ENCODE measurements around the gene TRAF6. TPM values are rescaled to one million over a fixed set of nuclear protein-coding genes. Genes with fewer than 3 reads are reported as not detected.
A peak's percentile ranks its signal among the peaks of the same experiment; 100 is the strongest.

The TRAF6 gene
- total RNA-seq, 3 donors from 2014 or later (not counting 1 experiment from before 2014, with no cell fraction given), result 37.9 to 43.3 (median 40.2) TPM

- peak in 1 of 2 donors; percentile 21 for DNase-seq
- intact Hi-C loops (cut with micrococcal nuclease), result loop anchor here (5.0 kb wide), 1 partner anchor 41 kb away; no protein-coding TSS in a partner anchor
These were observed 57.1 kb downstream of the TRAF6 start for GRCh38 chr11:36452961-36453360.

DNA sequence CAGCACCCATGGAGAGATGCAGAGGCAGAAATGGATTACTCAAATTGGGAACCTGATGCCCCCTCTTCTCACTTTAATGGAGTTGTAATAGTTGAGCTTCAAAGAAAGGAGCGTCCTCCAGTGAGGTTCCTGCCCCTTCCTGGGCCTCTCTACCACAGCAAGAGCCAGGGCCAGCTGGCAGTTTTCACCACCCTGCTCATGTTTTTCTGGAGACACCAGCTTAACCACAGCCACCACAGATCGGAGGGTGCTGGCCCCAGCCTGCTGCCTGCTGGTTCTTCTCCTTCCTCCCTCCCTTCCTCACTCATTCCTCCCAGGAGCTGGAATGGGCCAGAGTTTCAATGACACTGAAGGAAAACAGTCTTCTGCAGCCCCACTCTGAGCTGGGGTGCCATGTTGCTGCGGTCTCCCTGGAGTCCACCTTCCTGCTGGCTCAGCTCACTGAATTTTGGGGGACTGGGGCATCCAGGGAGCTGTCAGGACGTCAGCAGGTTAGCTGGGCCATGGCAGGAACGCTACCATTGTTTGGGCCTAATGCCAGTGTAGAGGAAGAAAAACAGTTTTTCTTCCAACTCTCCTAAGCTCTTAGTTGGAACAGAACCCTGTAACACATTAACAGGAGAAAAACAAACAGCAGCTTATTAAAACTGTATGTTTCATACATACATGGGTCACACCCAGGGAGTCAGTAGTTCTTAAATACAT lies 57.7 kb downstream of the TRAF6 start:
- Histone ChIP-seq H3K27ac (ENCODE audit: low read length) (peak overlapping the region; percentile 3), H3K4me1 (ENCODE audit: control insufficient read depth, insufficient read depth, low read length) (peaks cover 71% of the 10 kb centered on the region), H3K4me3 (ENCODE audit: low read length) (no peak overlapping the region), H3K9me3 (ENCODE audit: control insufficient read depth, insufficient read depth, low read length) (no peaks in the 10 kb centered on the region), H3K27me3 (ENCODE audit: control insufficient read depth, insufficient read depth, low read length) (no peaks in the 10 kb centered on the region), H3K36me3 (ENCODE audit: control insufficient read depth, insufficient read depth, low read length) (peaks cover 70% of the 10 kb centered on the region)
- 31% methylated on average over 4 of the region's 5 CpGs for WGBS (ENCODE audit: insufficient coverage)
- intact Hi-C loops (cut with micrococcal nuclease), result loop anchor here (5.0 kb wide), 1 partner anchor 40 kb away; no protein-coding TSS in a partner anchor
- Mint-ChIP-seq H3K36me3 (peaks cover 62% of the 10 kb centered on the region), H3K4me3 (peak overlapping the region; percentile 77), H3K9me3 (no peaks in the 10 kb centered on the region), H3K27me3 (ENCODE audit: low read depth in 2 of 2) (no peaks in the 10 kb centered on the region), H3K27ac (peak overlapping the region; percentile 71 to 90), H3K4me1 (peaks cover 82 to 95% of the 10 kb centered on the region in 2 donors)
- DNase-seq, result peak in 1 of 2 donors; percentile 40
- TF ChIP-seq, protein P1, sequence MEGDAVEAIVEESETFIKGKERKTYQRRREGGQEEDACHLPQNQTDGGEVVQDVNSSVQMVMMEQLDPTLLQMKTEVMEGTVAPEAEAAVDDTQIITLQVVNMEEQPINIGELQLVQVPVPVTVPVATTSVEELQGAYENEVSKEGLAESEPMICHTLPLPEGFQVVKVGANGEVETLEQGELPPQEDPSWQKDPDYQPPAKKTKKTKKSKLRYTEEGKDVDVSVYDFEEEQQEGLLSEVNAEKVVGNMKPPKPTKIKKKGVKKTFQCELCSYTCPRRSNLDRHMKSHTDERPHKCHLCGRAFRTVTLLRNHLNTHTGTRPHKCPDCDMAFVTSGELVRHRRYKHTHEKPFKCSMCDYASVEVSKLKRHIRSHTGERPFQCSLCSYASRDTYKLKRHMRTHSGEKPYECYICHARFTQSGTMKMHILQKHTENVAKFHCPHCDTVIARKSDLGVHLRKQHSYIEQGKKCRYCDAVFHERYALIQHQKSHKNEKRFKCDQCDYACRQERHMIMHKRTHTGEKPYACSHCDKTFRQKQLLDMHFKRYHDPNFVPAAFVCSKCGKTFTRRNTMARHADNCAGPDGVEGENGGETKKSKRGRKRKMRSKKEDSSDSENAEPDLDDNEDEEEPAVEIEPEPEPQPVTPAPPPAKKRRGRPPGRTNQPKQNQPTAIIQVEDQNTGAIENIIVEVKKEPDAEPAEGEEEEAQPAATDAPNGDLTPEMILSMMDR (IDR thresholded peaks at IDR 0.05), result no peak
- peak; percentile 51 to 74 (median 70) for ATAC-seq

More at GRCh38 chr11:36452961-36453360, 57.1 kb downstream of the TRAF6 start:
- Mint-ChIP-seq H3K4me3 (peak overlapping the region; percentile 77), H3K4me1 (peaks cover 81 to 94% of the 10 kb centered on the region in 2 donors), H3K27me3 (ENCODE audit: low read depth in 2 of 2) (no peaks in the 10 kb centered on the region), H3K36me3 (peaks cover 64% of the 10 kb centered on the region), H3K9me3 (no peaks in the 10 kb centered on the region), H3K27ac (peak overlapping the region; percentile 71 to 90)
- TF ChIP-seq, protein P1 (IDR thresholded peaks at IDR 0.05), result no peak
- H3K36me3 ChIP-seq (ENCODE audit: control insufficient read depth, insufficient read depth, low read length), result peaks cover 69% of the 10 kb centered on the region
- H3K9me3 ChIP-seq (ENCODE audit: control insufficient read depth, insufficient read depth, low read length), result no peaks in the 10 kb centered on the region
- no CpG with 5 or more reads among the region's 1 CpG for WGBS (ENCODE audit: insufficient coverage)
- H3K27ac ChIP-seq (ENCODE audit: low read length), result no peak overlapping the region
- peak in 2 of 3 donors; percentile 31 to 33 for ATAC-seq
- no peaks in the 10 kb centered on the region for H3K27me3 ChIP-seq (ENCODE audit: control insufficient read depth, insufficient read depth, low read length)
- peaks cover 72% of the 10 kb centered on the region for H3K4me1 ChIP-seq (ENCODE audit: control insufficient read depth, insufficient read depth, low read length)
- H3K4me3 ChIP-seq (ENCODE audit: low read length), result no peak overlapping the region

GRCh38 chr11:36451681-36452080 lies 58.4 kb downstream of the TRAF6 start:
- Mint-ChIP-seq H3K4me1 (peaks cover 81 to 93% of the 10 kb centered on the region in 2 donors), H3K4me3 (peak overlapping the region; percentile 77), H3K27me3 (ENCODE audit: low read depth in 2 of 2) (no peaks in the 10 kb centered on the region), H3K9me3 (no peaks in the 10 kb centered on the region), H3K27ac (peak overlapping the region; percentile 71 to 90), H3K36me3 (peaks cover 60% of the 10 kb centered on the region)
- 100% methylated on average over 1 of the region's 1 CpG for WGBS (ENCODE audit: insufficient coverage)
- intact Hi-C loops (cut with micrococcal nuclease), result loop anchor here (5.0 kb wide), 1 partner anchor 39 kb away; no protein-coding TSS in a partner anchor
- H3K36me3 ChIP-seq (ENCODE audit: control insufficient read depth, insufficient read depth, low read length), result peaks cover 74% of the 10 kb centered on the region
- H3K27ac ChIP-seq (ENCODE audit: low read length), result peak overlapping the region; percentile 3
- H3K9me3 ChIP-seq (ENCODE audit: control insufficient read depth, insufficient read depth, low read length), result no peaks in the 10 kb centered on the region
- H3K27me3 ChIP-seq (ENCODE audit: control insufficient read depth, insufficient read depth, low read length), result no peaks in the 10 kb centered on the region
- ATAC-seq, result no peak
- H3K4me3 ChIP-seq (ENCODE audit: low read length), result no peak overlapping the region
- H3K4me1 ChIP-seq (ENCODE audit: control insufficient read depth, insufficient read depth, low read length), result peaks cover 71% of the 10 kb centered on the region
- no peak for DNase-seq
- TF ChIP-seq, protein P1 (IDR thresholded peaks at IDR 0.05), result no peak

Measured in natural killer cell (primary cell).